ENCODE measurements around the gene HEBP2.

Gene HEBP2

DNA sequence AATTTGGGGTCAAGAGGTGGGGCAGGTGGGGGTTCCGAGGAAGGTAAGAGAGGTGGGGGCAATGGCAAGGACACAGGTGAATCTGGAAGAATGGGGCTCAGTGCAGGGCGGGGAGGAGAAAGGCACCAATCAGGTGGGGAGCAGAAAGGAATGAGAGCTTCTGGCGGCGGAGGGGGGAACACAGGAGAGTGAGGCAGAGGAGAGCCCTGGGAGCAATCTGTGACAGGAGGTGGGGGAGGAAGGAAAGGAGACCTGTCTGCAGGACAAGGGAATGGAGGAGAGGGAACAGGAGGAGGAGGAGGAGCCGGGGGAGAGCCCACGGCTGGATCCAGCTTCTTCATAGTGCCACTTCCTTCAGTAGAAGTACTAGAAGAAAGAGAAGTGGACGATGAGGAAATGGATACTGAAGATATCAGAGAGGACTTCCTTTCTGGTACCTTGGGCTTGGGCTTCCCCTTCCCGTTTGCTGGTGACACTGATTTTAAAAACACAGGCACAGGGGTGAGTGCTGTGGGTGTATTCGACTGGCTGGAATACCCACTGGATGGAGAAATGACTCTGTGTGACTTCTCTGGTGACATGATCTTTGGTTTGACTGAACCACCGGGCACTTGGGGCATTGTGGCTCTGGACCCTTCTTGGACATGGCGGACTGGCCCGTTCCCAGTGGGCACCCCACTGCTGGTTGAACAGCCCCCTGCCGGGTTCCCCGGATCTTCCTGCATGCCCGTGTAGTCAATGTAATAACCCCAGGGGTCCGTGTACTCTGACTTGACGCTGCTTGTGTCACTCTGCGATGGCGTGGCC is 27.4 kb downstream of the HEBP2 start:
- no peaks in the 10 kb centered on the region for H3K9me3 ChIP-seq (ENCODE audit: low read depth, low read length)
- DNase-seq (ENCODE audit: low read depth, low spot score): no peak
- H3K36me3 ChIP-seq (ENCODE audit: insufficient read depth, low read length): no peaks in the 10 kb centered on the region
- H3K9ac ChIP-seq (ENCODE audit: insufficient read length): no peak overlapping the region
- H3K27ac ChIP-seq: no peak overlapping the region
- H3K4me3 ChIP-seq: no peak overlapping the region
- no peak for TF ChIP-seq FOXP2 (optimal IDR thresholded peaks at IDR 0.05; ENCODE audit: control extremely low read depth, extremely low read length, insufficient read depth)
- no peak for TF ChIP-seq POLR2AphosphoS5 (IDR thresholded peaks at IDR 0.05; ENCODE audit: borderline replicate concordance, low read depth, low read length)
- TF ChIP-seq EZH2 (IDR thresholded peaks at IDR 0.05): no peak

DNA sequence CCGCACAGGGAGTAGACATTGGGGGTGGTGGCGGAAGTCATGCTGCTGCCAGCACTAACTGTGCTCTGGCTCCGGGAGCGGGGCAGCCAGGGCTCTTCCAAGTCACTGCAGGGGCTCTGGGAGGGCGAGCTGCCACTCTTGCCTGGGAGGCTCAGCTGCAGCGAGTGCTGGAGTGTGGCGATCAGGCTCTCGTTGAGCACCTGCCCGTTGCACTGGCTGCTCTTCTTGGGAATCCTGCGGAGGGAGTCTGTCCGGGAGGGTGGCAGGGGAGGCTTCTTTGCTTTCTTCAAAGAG is 28.0 kb downstream of the HEBP2 start:
- DNase-seq (ENCODE audit: low read depth, low spot score): no peak
- H3K27ac ChIP-seq: no peak overlapping the region
- TF ChIP-seq EZH2 (IDR thresholded peaks at IDR 0.05): no peak
- TF ChIP-seq POLR2AphosphoS5 (IDR thresholded peaks at IDR 0.05; ENCODE audit: borderline replicate concordance, low read depth, low read length): no peak
- no peak for TF ChIP-seq FOXP2 (optimal IDR thresholded peaks at IDR 0.05; ENCODE audit: control extremely low read depth, extremely low read length, insufficient read depth)
- no peak overlapping the region for H3K9ac ChIP-seq (ENCODE audit: insufficient read length)
- no peaks in the 10 kb centered on the region for H3K36me3 ChIP-seq (ENCODE audit: insufficient read depth, low read length)
- H3K4me3 ChIP-seq: no peak overlapping the region
- no peaks in the 10 kb centered on the region for H3K9me3 ChIP-seq (ENCODE audit: low read depth, low read length)

GRCh38 chr6:138434096-138434495 is 30.1 kb downstream of the HEBP2 start:
- no peaks in the 10 kb centered on the region for H3K9me3 ChIP-seq (ENCODE audit: low read depth, low read length)
- no peak overlapping the region for H3K4me3 ChIP-seq
- no peaks in the 10 kb centered on the region for H3K36me3 ChIP-seq (ENCODE audit: insufficient read depth, low read length)
- DNase-seq (ENCODE audit: low read depth, low spot score): no peak
- H3K27ac ChIP-seq: no peak overlapping the region
- no peak overlapping the region for H3K9ac ChIP-seq (ENCODE audit: insufficient read length)
- TF ChIP-seq EZH2 (IDR thresholded peaks at IDR 0.05) (no peak), FOXP2 (optimal IDR thresholded peaks at IDR 0.05; ENCODE audit: control extremely low read depth, extremely low read length, insufficient read depth) (no peak), POLR2AphosphoS5 (IDR thresholded peaks at IDR 0.05; ENCODE audit: borderline replicate concordance, low read depth, low read length) (no peak)

DNA sequence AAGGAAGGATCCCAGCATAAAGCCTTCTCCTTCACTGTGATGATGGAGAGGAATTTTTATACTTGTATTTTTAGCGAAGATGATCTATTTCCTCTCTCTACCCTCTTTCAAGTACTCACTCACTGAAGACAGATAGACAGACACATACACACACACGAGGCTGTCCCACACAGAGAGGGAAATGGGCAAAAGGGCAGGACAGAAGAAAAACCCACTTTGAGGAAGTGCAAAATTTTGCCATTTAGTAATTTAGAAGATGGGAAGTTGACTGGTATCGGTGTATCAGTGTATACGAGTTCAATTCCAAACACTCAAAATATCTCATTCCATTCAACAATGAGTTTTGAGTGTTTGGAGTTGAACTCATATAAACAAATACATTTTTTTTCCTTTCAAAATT is 30.9 kb downstream of the HEBP2 start:
- no peak for TF ChIP-seq POLR2AphosphoS5 (IDR thresholded peaks at IDR 0.05; ENCODE audit: borderline replicate concordance, low read depth, low read length)
- Histone ChIP-seq H3K9ac (ENCODE audit: insufficient read length) (no peak overlapping the region), H3K4me3 (no peak overlapping the region), H3K27ac (no peak overlapping the region), H3K9me3 (ENCODE audit: low read depth, low read length) (no peaks in the 10 kb centered on the region), H3K36me3 (ENCODE audit: insufficient read depth, low read length) (no peaks in the 10 kb centered on the region)
- DNase-seq (ENCODE audit: low read depth, low spot score): no peak

- TF ChIP-seq POLR2AphosphoS5 (IDR thresholded peaks at IDR 0.05; ENCODE audit: borderline replicate concordance, low read depth, low read length) (no peak), FOXP2 (optimal IDR thresholded peaks at IDR 0.05; ENCODE audit: control extremely low read depth, extremely low read length, insufficient read depth) (no peak), EZH2 (IDR thresholded peaks at IDR 0.05) (no peak)
- Histone ChIP-seq H3K36me3 (ENCODE audit: insufficient read depth, low read length) (no peaks in the 10 kb centered on the region), H3K9ac (ENCODE audit: insufficient read length) (no peak overlapping the region), H3K4me3 (no peak overlapping the region), H3K9me3 (ENCODE audit: low read depth, low read length) (no peaks in the 10 kb centered on the region), H3K27ac (no peak overlapping the region)
- DNase-seq (ENCODE audit: low read depth, low spot score): no peak
Observed at GRCh38 chr6:138439546-138439945, 35.5 kb downstream of the HEBP2 start.

DNA sequence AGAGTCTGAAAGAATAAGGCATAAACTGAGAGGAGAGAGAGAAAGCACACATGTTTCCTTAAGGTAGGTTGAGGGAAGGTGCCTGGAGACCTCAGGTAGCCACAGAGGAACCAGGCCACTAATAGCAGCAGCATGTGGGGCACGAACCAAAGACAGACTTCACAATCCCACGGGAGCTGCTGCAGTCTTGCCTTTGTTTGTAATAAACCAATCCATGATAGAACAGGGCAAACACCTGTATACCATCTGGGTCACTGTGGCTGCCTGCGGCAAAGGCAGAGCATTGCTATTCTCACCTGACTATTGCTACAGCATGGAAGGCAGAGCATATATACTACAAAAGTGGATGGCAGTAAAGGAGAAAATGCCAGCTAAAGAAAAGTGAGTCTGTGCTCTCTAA is 36.3 kb downstream of the HEBP2 start:
- no peak for DNase-seq (ENCODE audit: low read depth, low spot score)
- no peaks in the 10 kb centered on the region for H3K9me3 ChIP-seq (ENCODE audit: low read depth, low read length)
- no peak overlapping the region for H3K4me3 ChIP-seq
- H3K27ac ChIP-seq: no peak overlapping the region
- TF ChIP-seq EZH2 (IDR thresholded peaks at IDR 0.05) (no peak), FOXP2 (optimal IDR thresholded peaks at IDR 0.05; ENCODE audit: control extremely low read depth, extremely low read length, insufficient read depth) (no peak), POLR2AphosphoS5 (IDR thresholded peaks at IDR 0.05; ENCODE audit: borderline replicate concordance, low read depth, low read length) (no peak)
- no peak overlapping the region for H3K9ac ChIP-seq (ENCODE audit: insufficient read length)
- no peaks in the 10 kb centered on the region for H3K36me3 ChIP-seq (ENCODE audit: insufficient read depth, low read length)

- no peak overlapping the region for H3K4me3 ChIP-seq
- no peak overlapping the region for H3K27ac ChIP-seq
- H3K36me3 ChIP-seq (ENCODE audit: insufficient read depth, low read length): no peaks in the 10 kb centered on the region
- no peaks in the 10 kb centered on the region for H3K9me3 ChIP-seq (ENCODE audit: low read depth, low read length)
- DNase-seq (ENCODE audit: low read depth, low spot score): no peak
- TF ChIP-seq EZH2 (IDR thresholded peaks at IDR 0.05) (no peak), POLR2AphosphoS5 (IDR thresholded peaks at IDR 0.05; ENCODE audit: borderline replicate concordance, low read depth, low read length) (no peak), FOXP2 (optimal IDR thresholded peaks at IDR 0.05; ENCODE audit: control extremely low read depth, extremely low read length, insufficient read depth) (no peak)
- H3K9ac ChIP-seq (ENCODE audit: insufficient read length): no peak overlapping the region
Observed at GRCh38 chr6:138440758-138441357, 36.8 kb downstream of the HEBP2 start.

DNA sequence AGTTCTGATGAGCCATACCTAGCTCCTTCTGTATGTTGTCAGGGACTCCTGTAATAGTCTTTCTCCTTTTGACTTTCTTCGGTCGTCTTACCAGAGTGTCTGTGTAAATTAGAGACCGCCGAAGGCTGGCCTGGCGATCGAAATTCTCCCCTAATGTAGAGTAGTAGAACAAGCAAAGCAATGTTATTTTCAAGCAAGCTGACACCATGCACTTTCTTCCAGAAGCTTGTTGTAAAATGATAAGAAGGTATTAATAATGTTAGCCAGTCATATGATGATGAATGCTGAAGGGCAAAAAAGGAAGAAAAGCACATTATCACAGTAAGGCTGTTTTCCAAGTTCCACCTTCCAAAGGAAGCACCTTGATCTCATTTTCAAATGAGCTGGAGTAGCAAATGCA is 37.9 kb downstream of the HEBP2 start:
- TF ChIP-seq FOXP2 (optimal IDR thresholded peaks at IDR 0.05; ENCODE audit: control extremely low read depth, extremely low read length, insufficient read depth): no peak
- TF ChIP-seq POLR2AphosphoS5 (IDR thresholded peaks at IDR 0.05; ENCODE audit: borderline replicate concordance, low read depth, low read length): no peak
- TF ChIP-seq EZH2 (IDR thresholded peaks at IDR 0.05): no peak
- no peak overlapping the region for H3K4me3 ChIP-seq
- DNase-seq (ENCODE audit: low read depth, low spot score): no peak
- H3K36me3 ChIP-seq (ENCODE audit: insufficient read depth, low read length): no peaks in the 10 kb centered on the region
- H3K27ac ChIP-seq: no peak overlapping the region
- no peak overlapping the region for H3K9ac ChIP-seq (ENCODE audit: insufficient read length)
- H3K9me3 ChIP-seq (ENCODE audit: low read depth, low read length): no peaks in the 10 kb centered on the region

DNA sequence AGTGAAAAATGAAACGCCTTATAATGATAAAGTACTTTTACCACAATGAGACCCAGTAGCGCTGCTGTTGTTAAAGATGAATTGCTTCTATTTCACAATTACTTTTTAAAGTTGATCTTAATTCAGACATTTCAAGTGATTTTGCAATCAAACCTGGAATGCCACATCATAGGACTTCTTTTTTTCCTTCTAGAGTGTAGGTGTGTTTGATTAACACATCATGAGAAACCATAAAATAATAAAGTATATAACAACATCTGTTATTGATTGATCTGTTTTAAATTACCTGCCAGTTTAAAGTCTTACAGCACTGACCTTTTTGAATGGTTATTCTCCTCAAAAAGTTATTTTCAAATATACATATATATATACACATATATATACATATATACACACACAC is 38.6 kb downstream of the HEBP2 start:
- Histone ChIP-seq H3K9me3 (ENCODE audit: low read depth, low read length) (no peaks in the 10 kb centered on the region), H3K4me3 (no peak overlapping the region), H3K36me3 (ENCODE audit: insufficient read depth, low read length) (no peaks in the 10 kb centered on the region), H3K9ac (ENCODE audit: insufficient read length) (no peak overlapping the region), H3K27ac (no peak overlapping the region)
- TF ChIP-seq POLR2AphosphoS5 (IDR thresholded peaks at IDR 0.05; ENCODE audit: borderline replicate concordance, low read depth, low read length) (no peak), FOXP2 (optimal IDR thresholded peaks at IDR 0.05; ENCODE audit: control extremely low read depth, extremely low read length, insufficient read depth) (no peak), EZH2 (IDR thresholded peaks at IDR 0.05) (no peak)
- no peak for DNase-seq (ENCODE audit: low read depth, low spot score)

All from SK-N-MC (cell line).